ENCODE results near the gene ZNF746.
A peak's percentile ranks its signal among the peaks of the same experiment; 100 is the strongest.

- TF ChIP-seq CTCF (IDR thresholded peaks at IDR 0.05) (peak; percentile 11 to 93 (median 73)), POLR2A (IDR thresholded peaks at IDR 0.05) (peak in 2 of 3 donors; percentile 20 to 25)
Measured at GRCh38 chr7:149497467-149498261, at the start of gene ZNF746.
